Endothelial cell of umbilical vein (primary cell): ENCODE measurements around the gene KIAA0930.

ENCODE experiments used
- EZH2 ChIP-seq: IDR thresholded peaks from 2 replicates; pipeline ENCODE4 v1.6.1; 2012; ENCODE audit warnings: borderline replicate concordance, low read depth, mild to moderate bottlenecking, moderate library complexity, low read length, inconsistent platforms; ENCODE audit not compliant: severe bottlenecking
- POLR2A ChIP-seq: IDR thresholded peaks from 2 replicates; pipeline ENCODE4 v1.6.1; 2012; ENCODE audit warnings: low read depth, mild to moderate bottlenecking, control low read depth, low read length
- POLR2AphosphoS5 ChIP-seq: IDR thresholded peaks from 2 replicates; pipeline ENCODE4 v1.6.1; 2012; ENCODE audit warnings: low read depth, mild to moderate bottlenecking, control low read depth, low read length, moderate library complexity; ENCODE audit not compliant: insufficient read depth
- TF ChIP-seq, protein P1 (sequence below), 2 donors: IDR thresholded peaks; 1 replicate in 1 of 2; 2 replicates in 1 of 2; pipeline ENCODE4 v1.5.1; 2011; ENCODE audit warnings: low read length in 2 of 2, mild to moderate bottlenecking in 2 of 2, moderate library complexity in 2 of 2, control low read depth in 1 of 2, inconsistent platforms in 1 of 2, low read depth in 1 of 2; ENCODE audit not compliant: insufficient read depth in 1 of 2; ENCODE audit errors: extremely low read depth in 1 of 2
- TF ChIP-seq, protein P2 (sequence below): IDR thresholded peaks from 2 replicates; pipeline ENCODE4 v1.6.1; 2011; ENCODE audit not compliant: insufficient read depth, insufficient read length

DNA sequence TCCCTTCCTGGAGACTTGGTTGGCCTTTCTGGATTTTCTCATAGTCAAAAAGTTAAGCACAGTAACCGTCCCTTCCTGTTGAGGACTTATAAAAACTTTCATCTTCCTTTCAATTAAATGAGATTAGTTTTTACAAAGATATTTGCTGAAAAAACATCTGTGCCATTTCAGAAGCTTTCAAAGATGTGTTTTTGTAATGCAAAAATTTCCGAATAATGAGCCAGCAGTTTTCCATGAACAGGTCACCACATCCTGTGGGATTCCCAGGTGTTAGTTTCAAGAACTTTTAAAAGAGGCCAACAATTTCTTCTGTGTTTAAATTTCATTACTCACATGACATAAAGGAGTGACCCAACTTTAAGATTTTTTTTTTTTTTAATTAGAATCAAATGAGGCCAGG, 58.9 kb downstream of the KIAA0930 start:
- TF ChIP-seq POLR2AphosphoS5 (no peak), POLR2A (no peak), EZH2 (no peak)
- TF ChIP-seq, protein P1, sequence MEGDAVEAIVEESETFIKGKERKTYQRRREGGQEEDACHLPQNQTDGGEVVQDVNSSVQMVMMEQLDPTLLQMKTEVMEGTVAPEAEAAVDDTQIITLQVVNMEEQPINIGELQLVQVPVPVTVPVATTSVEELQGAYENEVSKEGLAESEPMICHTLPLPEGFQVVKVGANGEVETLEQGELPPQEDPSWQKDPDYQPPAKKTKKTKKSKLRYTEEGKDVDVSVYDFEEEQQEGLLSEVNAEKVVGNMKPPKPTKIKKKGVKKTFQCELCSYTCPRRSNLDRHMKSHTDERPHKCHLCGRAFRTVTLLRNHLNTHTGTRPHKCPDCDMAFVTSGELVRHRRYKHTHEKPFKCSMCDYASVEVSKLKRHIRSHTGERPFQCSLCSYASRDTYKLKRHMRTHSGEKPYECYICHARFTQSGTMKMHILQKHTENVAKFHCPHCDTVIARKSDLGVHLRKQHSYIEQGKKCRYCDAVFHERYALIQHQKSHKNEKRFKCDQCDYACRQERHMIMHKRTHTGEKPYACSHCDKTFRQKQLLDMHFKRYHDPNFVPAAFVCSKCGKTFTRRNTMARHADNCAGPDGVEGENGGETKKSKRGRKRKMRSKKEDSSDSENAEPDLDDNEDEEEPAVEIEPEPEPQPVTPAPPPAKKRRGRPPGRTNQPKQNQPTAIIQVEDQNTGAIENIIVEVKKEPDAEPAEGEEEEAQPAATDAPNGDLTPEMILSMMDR (IDR thresholded peaks at IDR 0.05; ENCODE audit: extremely low read depth in 1 of 2, insufficient read depth in 1 of 2, low read depth in 1 of 2, low read length in 2 of 2) = no peak
- TF ChIP-seq, protein P2, sequence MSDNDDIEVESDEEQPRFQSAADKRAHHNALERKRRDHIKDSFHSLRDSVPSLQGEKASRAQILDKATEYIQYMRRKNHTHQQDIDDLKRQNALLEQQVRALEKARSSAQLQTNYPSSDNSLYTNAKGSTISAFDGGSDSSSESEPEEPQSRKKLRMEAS = no peak
